H54 (cell line): ENCODE results near the gene CLPTM1.

ENCODE experiments used
- DNase-seq: peaks from one replicate; pipeline ENCODE4 v3.0.0; 2011; ENCODE audit warnings: low spot score, mixed read lengths; ENCODE audit not compliant: insufficient read length
- FAIRE-seq: peaks from 3 replicates; lab custom pipeline; 2011; peaks lifted over from hg19 to GRCh38; lab: Jason Lieb, UNC
- POLR2A ChIP-seq: IDR thresholded peaks from 2 replicates; pipeline ENCODE4 v1.6.1; 2011; ENCODE audit warnings: low read depth, mild to moderate bottlenecking, low read length

The CLPTM1 gene

DNA sequence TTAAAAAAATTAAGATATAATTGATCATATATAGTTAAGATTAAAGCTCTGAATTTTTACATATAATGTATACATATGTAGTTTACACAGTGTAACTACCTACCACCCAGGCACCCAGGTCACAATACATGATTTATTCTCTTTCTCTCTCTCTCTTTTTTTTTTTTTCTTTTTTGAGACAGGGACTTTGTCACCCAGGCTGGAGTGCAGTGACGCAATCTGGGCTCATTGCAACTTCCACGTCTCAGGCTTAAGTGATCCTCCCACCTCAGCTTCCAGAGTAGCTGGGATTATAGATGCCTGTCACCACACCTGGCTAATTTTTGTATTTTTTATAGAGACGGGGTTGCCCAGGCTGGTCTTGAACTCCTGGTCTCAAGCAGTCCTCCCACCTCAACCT is 64.9 kb downstream of the CLPTM1 start:
- FAIRE-seq (no peak), DNase-seq (no peak)
- TF ChIP-seq POLR2A = no peak

DNA sequence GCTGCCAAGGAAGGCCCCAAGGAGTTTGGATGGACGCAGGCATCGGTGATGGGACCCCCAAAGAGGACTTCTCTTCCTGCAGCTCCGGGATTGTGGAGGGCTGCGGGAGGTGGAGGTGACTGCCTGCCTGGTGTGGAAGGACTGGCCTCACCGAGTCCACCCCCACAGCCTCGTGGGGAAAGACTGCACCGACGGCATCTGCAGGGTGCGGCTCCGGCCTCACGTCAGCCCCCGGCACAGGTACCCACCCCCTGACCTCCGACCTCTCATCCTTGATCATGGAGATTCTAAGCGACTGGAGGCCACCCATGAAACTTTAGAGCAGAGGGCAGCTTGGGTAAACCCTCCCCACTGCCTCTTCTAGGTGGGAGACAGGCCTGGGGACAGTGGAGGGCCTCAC is 66.8 kb downstream of the CLPTM1 start:
- no peak for TF ChIP-seq POLR2A
- DNase-seq (no peak), FAIRE-seq (no peak)

DNA sequence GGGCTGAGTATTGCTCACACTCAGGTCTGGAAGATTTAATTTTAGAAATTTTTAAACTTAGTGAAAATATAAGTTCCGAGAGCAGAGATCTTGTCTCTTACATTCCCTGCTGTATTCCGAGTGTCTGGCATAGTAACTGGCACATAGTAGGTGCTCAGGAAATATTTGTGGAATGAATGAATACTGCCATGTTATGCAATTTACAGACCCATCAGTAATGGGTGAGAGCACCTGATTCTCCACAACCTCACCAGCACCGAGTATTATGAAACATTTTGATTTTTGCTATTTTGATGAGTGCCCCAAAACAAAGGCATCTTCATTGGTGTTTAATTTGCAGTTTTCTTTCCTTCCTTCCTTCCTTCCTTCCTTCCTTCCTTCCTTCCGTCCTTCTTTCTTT is 67.9 kb downstream of the CLPTM1 start:
- FAIRE-seq (no peak), DNase-seq (no peak)
- no peak for TF ChIP-seq POLR2A

DNA sequence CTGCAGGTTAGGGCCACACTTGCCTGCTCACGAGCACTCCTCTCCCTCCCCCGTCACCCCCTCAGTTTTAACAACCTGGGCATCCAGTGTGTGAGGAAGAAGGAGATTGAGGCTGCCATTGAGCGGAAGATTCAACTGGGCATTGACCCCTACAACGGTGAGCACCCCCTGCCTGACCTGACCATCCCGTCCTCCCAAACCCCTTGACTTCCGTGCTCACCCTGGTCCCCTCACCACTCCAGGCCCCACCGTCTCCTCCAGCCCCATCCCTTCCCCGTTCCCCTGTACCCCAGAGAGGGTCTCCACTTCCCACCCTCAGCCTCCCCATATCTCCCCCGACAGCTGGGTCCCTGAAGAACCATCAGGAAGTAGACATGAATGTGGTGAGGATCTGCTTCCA is 70.1 kb downstream of the CLPTM1 start:
- TF ChIP-seq POLR2A = no peak
- DNase-seq (no peak), FAIRE-seq (no peak)

DNA sequence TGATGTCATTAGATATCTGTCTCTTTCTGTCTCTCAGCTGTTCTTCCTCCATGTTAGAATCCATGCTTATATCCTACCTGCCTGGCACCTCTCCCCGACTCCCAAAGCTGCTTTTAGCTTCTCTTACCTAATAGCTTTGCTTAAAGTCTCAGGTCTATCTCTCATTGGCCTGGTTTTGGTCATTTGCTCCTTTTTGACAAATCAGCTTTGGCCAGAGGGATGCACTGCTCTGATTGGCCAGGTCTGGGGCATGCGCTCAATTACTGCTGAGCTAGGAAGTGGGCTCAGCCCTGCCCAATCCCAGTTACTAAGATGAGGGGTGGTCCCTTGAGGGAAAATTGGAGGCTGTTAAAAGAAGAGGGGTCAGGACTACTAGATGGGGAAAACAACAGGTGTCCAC is 72.2 kb downstream of the CLPTM1 start:
- no peak for TF ChIP-seq POLR2A
- no peak for DNase-seq
- no peak for FAIRE-seq

DNA sequence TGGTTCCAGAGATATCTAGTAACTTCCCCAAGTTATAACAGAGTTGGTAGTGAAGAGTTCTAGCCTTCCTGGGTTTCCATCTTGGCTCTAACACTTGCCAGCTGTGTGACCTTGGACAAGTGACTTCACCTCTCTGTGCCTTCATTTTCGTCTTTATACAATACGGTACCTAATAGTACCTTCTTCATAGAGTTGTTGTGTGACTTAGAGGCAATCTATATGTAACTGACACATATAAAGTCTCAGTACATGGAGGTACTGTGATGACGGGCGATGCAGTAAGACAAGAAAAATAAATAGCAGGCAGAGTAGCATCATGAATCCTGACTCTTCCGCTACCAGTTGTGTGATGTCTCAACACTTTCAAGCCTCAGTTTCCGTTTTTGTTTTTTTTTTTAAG is 75.6 kb downstream of the CLPTM1 start:
- FAIRE-seq = no peak
- DNase-seq = no peak

DNA sequence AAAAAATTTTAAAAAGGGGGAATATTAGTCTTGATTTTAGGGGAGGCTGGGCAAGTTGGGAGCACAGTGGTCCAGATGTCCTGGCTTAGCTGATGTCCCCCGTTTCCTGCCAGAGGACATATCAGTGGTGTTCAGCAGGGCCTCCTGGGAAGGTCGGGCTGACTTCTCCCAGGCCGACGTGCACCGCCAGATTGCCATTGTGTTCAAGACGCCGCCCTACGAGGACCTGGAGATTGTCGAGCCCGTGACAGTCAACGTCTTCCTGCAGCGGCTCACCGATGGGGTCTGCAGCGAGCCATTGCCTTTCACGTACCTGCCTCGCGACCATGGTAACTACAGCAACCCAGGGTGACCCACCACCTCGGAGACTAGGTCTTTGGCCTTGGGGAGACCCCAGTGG is 77.2 kb downstream of the CLPTM1 start:
- DNase-seq (no peak), FAIRE-seq (no peak)
- TF ChIP-seq POLR2A = no peak

More for the DNA sequence above, 75.6 kb downstream of the CLPTM1 start:
- TF ChIP-seq POLR2A = no peak

DNA sequence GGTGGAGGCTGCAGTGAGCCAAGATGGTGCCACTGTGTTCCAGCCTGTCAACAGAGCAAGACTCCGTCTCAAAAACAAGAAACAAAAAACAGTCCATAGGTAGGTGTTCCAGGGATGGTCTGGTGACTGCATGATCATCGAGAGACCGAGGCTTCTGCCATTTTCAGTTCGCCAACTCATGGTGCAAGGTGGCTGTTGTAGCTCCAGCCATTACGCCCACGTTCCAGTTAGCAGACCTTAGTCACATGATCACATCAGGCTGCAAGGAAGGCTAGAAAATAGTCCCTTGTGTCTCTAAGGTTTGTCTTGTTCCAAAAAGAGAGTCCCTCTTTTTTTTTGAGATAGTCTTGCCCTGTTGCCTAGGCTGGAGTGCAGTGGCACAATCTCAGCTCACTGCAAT is 80.6 kb downstream of the CLPTM1 start:
- DNase-seq (no peak), FAIRE-seq (no peak)
- no peak for TF ChIP-seq POLR2A

DNA sequence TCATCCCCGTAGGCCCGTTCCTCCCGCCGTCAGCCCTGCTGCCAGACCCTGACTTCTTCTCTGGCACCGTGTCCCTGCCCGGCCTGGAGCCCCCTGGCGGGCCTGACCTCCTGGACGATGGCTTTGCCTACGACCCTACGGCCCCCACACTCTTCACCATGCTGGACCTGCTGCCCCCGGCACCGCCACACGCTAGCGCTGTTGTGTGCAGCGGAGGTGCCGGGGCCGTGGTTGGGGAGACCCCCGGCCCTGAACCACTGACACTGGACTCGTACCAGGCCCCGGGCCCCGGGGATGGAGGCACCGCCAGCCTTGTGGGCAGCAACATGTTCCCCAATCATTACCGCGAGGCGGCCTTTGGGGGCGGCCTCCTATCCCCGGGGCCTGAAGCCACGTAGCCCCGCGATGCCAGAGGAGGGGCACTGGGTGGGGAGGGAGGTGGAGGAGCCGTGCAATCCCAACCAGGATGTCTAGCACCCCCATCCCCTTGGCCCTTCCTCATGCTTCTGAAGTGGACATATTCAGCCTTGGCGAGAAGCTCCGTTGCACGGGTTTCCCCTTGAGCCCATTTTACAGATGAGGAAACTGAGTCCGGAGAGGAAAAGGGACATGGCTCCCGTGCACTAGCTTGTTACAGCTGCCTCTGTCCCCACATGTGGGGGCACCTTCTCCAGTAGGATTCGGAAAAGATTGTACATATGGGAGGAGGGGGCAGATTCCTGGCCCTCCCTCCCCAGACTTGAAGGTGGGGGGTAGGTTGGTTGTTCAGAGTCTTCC is 82.4 kb downstream of the CLPTM1 start:
- TF ChIP-seq POLR2A = no peak
- FAIRE-seq (no peak), DNase-seq (no peak)

DNA sequence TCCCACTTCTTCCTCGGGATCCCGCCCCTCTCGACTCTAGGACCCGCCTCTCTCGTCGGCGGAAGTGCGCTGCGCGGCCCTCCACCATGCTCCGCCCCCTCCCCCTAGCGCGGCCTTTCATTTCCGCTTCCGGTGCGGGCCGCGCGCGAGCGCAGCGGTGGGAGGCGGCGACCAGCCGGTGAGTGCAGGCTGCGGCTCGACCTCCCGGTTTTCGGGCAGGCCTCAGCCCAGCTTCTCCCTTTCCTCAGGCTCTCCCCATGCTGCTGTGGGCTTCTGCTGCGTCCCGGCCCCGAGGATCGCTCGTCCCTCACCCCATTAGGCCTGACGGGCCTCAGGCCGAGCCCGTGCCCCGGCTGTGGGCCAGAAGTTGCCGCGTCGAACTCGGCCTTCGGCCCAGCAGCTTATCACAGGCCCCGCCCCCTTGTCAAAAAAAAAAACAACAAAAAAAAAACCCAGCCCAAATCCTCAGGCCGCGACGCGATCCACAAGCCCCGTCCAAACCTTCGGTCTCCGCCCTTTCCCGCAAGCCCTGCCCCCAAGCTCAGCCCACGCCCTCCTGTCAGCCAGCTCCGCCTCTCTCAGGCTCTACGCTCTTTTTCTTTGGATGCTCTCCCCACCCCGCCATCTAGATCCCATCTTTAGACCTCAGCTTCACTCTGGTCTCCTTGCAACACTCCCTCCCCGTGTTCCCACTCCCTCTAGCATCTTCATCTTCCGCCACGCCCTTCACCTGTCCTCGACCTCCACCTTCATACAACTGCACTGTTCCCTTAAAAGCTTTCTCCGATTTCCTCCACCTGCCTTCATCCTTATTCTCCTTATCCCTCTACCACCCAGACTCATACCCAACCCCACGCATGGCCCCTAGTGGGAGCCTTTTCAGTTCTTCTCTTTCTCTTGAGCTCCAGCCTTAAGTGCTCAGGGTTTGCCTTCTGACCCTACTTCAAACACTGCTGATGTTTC is 84.0 kb downstream of the CLPTM1 start, which contains the start of gene CLASRP:
Gene CLASRP (plus strand): TSS at position 115 of the 963 bp plus-strand sequence. CDS start 1,168 bp downstream, outside the sequence.
- DNase-seq (peak; percentile 73), FAIRE-seq (no peak)
- TF ChIP-seq POLR2A = peak; percentile 73

DNA sequence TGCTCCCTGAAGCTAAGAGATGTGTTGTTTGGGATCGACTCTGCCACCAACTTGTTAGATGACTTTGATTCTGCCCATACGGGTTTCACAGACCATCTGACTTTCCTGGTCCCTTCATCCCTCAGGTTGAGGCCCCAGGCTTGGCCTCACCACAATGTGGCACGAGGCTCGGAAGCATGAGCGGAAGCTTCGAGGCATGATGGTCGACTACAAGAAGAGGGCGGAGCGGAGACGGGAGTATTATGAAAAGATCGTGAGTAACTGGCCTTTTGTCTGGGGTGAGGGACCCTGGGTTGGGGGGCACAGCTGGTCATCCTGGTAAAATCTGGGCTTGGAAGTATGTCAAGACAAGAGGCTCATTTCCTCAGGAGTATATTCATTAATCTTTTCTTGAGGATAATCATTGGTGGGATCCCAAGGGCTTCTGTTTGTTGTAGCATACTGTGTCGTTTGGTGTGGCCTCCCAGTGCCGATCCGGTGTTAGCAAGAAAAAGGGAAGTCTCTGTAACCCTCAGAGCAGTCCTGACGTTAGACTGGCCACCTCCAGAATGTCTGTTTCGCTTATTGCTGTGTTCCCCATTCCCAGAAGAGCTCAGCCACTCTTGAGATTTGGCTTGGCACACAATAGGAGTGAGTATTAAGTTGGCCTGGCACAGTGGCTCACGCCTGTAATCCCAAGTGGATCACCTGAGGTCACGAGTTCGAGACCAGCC is 85.0 kb downstream of the CLPTM1 start:
- no peak for DNase-seq
- no peak for FAIRE-seq
- no peak for TF ChIP-seq POLR2A

DNA sequence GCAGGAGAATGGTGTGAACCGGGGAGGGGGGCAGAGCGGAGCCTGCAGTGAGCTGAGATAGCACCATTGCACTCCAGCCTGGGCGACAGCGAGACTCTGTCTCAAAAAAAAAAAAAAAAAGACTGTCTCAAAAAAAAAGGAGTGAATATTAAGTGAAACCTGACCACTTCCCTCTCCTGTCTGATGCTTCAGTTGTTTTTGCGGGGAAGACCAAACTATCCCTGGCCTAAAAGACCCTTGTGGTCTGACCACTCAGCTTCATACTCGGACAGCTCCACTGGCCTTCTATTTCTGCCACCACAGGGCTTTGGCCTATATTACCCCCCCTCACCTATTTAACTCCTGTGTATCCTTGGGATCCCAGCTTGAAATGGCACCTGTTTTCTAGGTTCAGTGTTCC is 85.9 kb downstream of the CLPTM1 start:
- no peak for FAIRE-seq
- no peak for TF ChIP-seq POLR2A
- DNase-seq = no peak
